Measurements from ENCODE around the gene ACVR1. TPM values are rescaled to one million over a fixed set of nuclear protein-coding genes. Genes with fewer than 3 reads are reported as not detected.

Gene ACVR1
- total and polyA plus RNA-seq, 4 donors = 7.5 to 38.3 (median 23.4) TPM

GRCh38 chr2:157699806-157700205 lies 176.3 kb downstream of the ACVR1 start:
- H3K9ac ChIP-seq (ENCODE audit: insufficient read depth in 1 of 2, low read length in 2 of 2) = no peak overlapping the region
- H3K4me3 ChIP-seq = no peak overlapping the region
- TF ChIP-seq, protein P1, sequence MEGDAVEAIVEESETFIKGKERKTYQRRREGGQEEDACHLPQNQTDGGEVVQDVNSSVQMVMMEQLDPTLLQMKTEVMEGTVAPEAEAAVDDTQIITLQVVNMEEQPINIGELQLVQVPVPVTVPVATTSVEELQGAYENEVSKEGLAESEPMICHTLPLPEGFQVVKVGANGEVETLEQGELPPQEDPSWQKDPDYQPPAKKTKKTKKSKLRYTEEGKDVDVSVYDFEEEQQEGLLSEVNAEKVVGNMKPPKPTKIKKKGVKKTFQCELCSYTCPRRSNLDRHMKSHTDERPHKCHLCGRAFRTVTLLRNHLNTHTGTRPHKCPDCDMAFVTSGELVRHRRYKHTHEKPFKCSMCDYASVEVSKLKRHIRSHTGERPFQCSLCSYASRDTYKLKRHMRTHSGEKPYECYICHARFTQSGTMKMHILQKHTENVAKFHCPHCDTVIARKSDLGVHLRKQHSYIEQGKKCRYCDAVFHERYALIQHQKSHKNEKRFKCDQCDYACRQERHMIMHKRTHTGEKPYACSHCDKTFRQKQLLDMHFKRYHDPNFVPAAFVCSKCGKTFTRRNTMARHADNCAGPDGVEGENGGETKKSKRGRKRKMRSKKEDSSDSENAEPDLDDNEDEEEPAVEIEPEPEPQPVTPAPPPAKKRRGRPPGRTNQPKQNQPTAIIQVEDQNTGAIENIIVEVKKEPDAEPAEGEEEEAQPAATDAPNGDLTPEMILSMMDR (IDR thresholded peaks at IDR 0.05; ENCODE audit: control extremely low read depth, extremely low read depth) = no peak
- peaks cover 0 to 2% (median 0%) of the 10 kb centered on the region in 4 donors for H3K36me3 ChIP-seq (ENCODE audit: control insufficient read depth in 4 of 4, insufficient read depth in 4 of 4, low read length in 4 of 4)
- no peaks in the 10 kb centered on the region for H3K4me1 ChIP-seq (ENCODE audit: control insufficient read depth in 5 of 5, insufficient read depth in 5 of 5, low read length in 5 of 5)
- H3K27ac ChIP-seq (ENCODE audit: low read depth in 1 of 2, low read length in 1 of 2) = no peak overlapping the region
- peaks cover 0 to 13% (median 2%) of the 10 kb centered on the region in 4 donors for H3K9me3 ChIP-seq (ENCODE audit: control insufficient read depth in 4 of 4, insufficient read depth in 3 of 4, low read length in 3 of 4)
- no peaks in the 10 kb centered on the region for H3K27me3 ChIP-seq (ENCODE audit: control insufficient read depth in 3 of 3, insufficient read depth in 3 of 3, low read length in 2 of 3)
- WGBS, 2 donors = 89 to 92% methylated on average over 1 of the region's 1 CpG
- ATAC-seq (ENCODE audit: insufficient read depth, low FRiP score) (no peak), DNase-seq (no peak)

- Histone ChIP-seq H3K36me3 (ENCODE audit: control insufficient read depth in 4 of 4, insufficient read depth in 4 of 4, low read length in 4 of 4) (peaks cover 0 to 2% (median 0%) of the 10 kb centered on the region in 4 donors), H3K9ac (ENCODE audit: insufficient read depth in 1 of 2, low read length in 2 of 2) (no peak overlapping the region), H3K27ac (ENCODE audit: low read depth in 1 of 2, low read length in 1 of 2) (no peak overlapping the region), H3K27me3 (ENCODE audit: control insufficient read depth in 3 of 3, insufficient read depth in 3 of 3, low read length in 2 of 3) (no peaks in the 10 kb centered on the region), H3K9me3 (ENCODE audit: control insufficient read depth in 4 of 4, insufficient read depth in 3 of 4, low read length in 3 of 4) (peaks cover 0 to 8% (median 1%) of the 10 kb centered on the region in 4 donors), H3K4me1 (ENCODE audit: control insufficient read depth in 5 of 5, insufficient read depth in 5 of 5, low read length in 5 of 5) (no peaks in the 10 kb centered on the region), H3K4me3 (no peak overlapping the region)
- ATAC-seq (ENCODE audit: insufficient read depth, low FRiP score) = no peak
- DNase-seq = no peak
- TF ChIP-seq, protein P1 (IDR thresholded peaks at IDR 0.05; ENCODE audit: control extremely low read depth, extremely low read depth) = no peak
- WGBS, 2 donors = 81 to 87% methylated on average over 3 of the region's 3 CpGs
Observed at GRCh38 chr2:157699009-157699408, 177.1 kb downstream of the ACVR1 start.

- Histone ChIP-seq H3K9ac (ENCODE audit: insufficient read depth in 1 of 2, low read length in 2 of 2) (no peak overlapping the region), H3K27ac (ENCODE audit: low read depth in 1 of 2, low read length in 1 of 2) (no peak overlapping the region), H3K9me3 (ENCODE audit: control insufficient read depth in 4 of 4, insufficient read depth in 3 of 4, low read length in 3 of 4) (peaks cover 0 to 8% (median 1%) of the 10 kb centered on the region in 4 donors), H3K4me3 (no peak overlapping the region), H3K27me3 (ENCODE audit: control insufficient read depth in 3 of 3, insufficient read depth in 3 of 3, low read length in 2 of 3) (no peaks in the 10 kb centered on the region), H3K36me3 (ENCODE audit: control insufficient read depth in 4 of 4, insufficient read depth in 4 of 4, low read length in 4 of 4) (peaks cover 0 to 2% (median 0%) of the 10 kb centered on the region in 4 donors), H3K4me1 (ENCODE audit: control insufficient read depth in 5 of 5, insufficient read depth in 5 of 5, low read length in 5 of 5) (no peaks in the 10 kb centered on the region)
- no peak for ATAC-seq (ENCODE audit: insufficient read depth, low FRiP score)
- DNase-seq = no peak
- WGBS, 2 donors = 77 to 87% methylated on average over 1 of the region's 1 CpG
- TF ChIP-seq, protein P1 (IDR thresholded peaks at IDR 0.05; ENCODE audit: control extremely low read depth, extremely low read depth) = no peak
Observed at GRCh38 chr2:157698430-157698829, 177.7 kb downstream of the ACVR1 start.

GRCh38 chr2:157696036-157696435 lies 180.1 kb downstream of the ACVR1 start:
- H3K27me3 ChIP-seq (ENCODE audit: control insufficient read depth in 3 of 3, insufficient read depth in 3 of 3, low read length in 2 of 3) = no peaks in the 10 kb centered on the region
- DNase-seq = no peak
- H3K36me3 ChIP-seq (ENCODE audit: control insufficient read depth in 4 of 4, insufficient read depth in 4 of 4, low read length in 4 of 4) = peaks cover 0 to 2% (median 0%) of the 10 kb centered on the region in 4 donors
- TF ChIP-seq, protein P1 (IDR thresholded peaks at IDR 0.05; ENCODE audit: control extremely low read depth, extremely low read depth) = no peak
- H3K9me3 ChIP-seq (ENCODE audit: control insufficient read depth in 4 of 4, insufficient read depth in 3 of 4, low read length in 3 of 4) = peaks cover 0 to 8% (median under 1%) of the 10 kb centered on the region in 4 donors
- no peak overlapping the region for H3K9ac ChIP-seq (ENCODE audit: insufficient read depth in 1 of 2, low read length in 2 of 2)
- no peak for ATAC-seq (ENCODE audit: insufficient read depth, low FRiP score)
- H3K27ac ChIP-seq (ENCODE audit: low read depth in 1 of 2, low read length in 1 of 2) = no peak overlapping the region
- 88% methylated on average over 3 of the region's 3 CpGs for WGBS, 2 donors
- H3K4me3 ChIP-seq = no peak overlapping the region
- H3K4me1 ChIP-seq (ENCODE audit: control insufficient read depth in 5 of 5, insufficient read depth in 5 of 5, low read length in 5 of 5) = no peaks in the 10 kb centered on the region

Data from lung (tissue), 12 donors.